Sigmoid colon (tissue), 4 donors: Measurements from ENCODE around the gene CD27.

Experiments
- EP300 ChIP-seq, 4 donors: sonication (generic); formaldehyde crosslinking; IDR thresholded peaks; one replicate each; pipeline ENCODE4 v1.6.1; 2017; ENCODE audit warnings: antibody characterized with exemption in 4 of 4
- POLR2A ChIP-seq, 2 donors: fragments of 450-650 bp; IDR thresholded peaks; one replicate each; pipeline ENCODE4 v1.6.1; 2016; ENCODE audit warnings: antibody characterized with exemption in 2 of 2, mild to moderate bottlenecking in 2 of 2, moderate library complexity in 2 of 2
- POLR2AphosphoS5 ChIP-seq, 4 donors: sonication (generic); formaldehyde crosslinking; IDR thresholded peaks; one replicate each; pipeline ENCODE4 v1.6.1; 2017; ENCODE audit warnings: antibody characterized with exemption in 4 of 4
- TF ChIP-seq, protein P1 (sequence below), 4 experiments: fragments of 450-650 bp in 3 of 4; fragments of 200-600 bp in 1 of 4; IDR thresholded peaks; one replicate each; pipeline ENCODE4 v1.5.1; 2016 to 2019; ENCODE audit warnings: antibody characterized with exemption in 4 of 4, mild to moderate bottlenecking in 3 of 4, moderate library complexity in 2 of 4

DNA sequence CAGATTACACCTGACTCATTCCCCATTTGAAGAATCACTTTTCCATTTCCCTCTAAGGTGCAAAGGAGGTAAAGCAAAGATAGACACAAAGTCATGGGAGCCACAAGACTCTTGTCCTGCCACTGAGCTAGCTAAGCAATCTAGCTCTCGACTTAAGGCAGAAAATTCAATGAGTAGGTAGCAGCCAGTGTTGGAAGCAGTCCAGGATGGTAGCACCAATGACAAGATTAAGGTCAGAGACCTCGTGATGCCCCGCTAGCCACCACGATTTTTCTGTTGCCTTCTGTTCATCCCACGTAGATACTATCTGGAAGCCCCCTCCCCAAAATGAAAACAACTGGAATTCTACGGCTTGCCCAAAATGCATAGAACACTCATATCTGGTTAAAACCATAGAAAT is 24.3 kb downstream of the CD27 start:
- TF ChIP-seq POLR2A (IDR thresholded peaks at IDR 0.05), result no peak
- TF ChIP-seq, protein P1, sequence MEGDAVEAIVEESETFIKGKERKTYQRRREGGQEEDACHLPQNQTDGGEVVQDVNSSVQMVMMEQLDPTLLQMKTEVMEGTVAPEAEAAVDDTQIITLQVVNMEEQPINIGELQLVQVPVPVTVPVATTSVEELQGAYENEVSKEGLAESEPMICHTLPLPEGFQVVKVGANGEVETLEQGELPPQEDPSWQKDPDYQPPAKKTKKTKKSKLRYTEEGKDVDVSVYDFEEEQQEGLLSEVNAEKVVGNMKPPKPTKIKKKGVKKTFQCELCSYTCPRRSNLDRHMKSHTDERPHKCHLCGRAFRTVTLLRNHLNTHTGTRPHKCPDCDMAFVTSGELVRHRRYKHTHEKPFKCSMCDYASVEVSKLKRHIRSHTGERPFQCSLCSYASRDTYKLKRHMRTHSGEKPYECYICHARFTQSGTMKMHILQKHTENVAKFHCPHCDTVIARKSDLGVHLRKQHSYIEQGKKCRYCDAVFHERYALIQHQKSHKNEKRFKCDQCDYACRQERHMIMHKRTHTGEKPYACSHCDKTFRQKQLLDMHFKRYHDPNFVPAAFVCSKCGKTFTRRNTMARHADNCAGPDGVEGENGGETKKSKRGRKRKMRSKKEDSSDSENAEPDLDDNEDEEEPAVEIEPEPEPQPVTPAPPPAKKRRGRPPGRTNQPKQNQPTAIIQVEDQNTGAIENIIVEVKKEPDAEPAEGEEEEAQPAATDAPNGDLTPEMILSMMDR (IDR thresholded peaks at IDR 0.05), result no peak
- TF ChIP-seq EP300 (IDR thresholded peaks at IDR 0.05), result no peak
- TF ChIP-seq POLR2AphosphoS5 (IDR thresholded peaks at IDR 0.05), result no peak
